ENCODE data around the gene ADCY2.

DNA sequence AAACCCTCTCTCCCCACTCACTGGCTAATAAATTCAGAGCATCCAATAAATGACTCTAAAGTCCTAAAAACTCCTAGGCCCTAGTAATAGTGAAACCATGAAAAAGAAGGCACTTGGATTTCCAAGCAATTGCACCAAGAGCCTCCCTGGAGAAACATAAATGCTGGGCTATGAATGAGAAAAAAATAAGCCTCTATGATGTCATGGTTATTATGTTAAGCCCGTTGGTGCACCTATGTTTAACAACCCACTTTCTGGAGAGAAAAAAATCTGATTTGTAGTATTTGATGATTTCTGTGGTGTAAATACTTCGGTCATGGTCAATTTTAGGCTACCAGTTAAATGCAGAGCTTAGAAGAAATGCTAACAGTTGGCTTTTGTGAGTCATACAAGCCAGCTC lies 446.6 kb downstream of the ADCY2 start:
- no peak for TF ChIP-seq SUZ12 (IDR thresholded peaks at IDR 0.05; ENCODE audit: extremely low read depth, insufficient read depth, insufficient read length)
- TF ChIP-seq ZNF274 (IDR thresholded peaks at IDR 0.05; ENCODE audit: low read depth, low read length), result no peak
- TF ChIP-seq YY1 (IDR thresholded peaks at IDR 0.05; ENCODE audit: insufficient read depth, insufficient read length), result no peak
